ENCODE measurements around the gene SLC25A6.
"Not testable (repeated sequence)": the region's sequence is repeated elsewhere in the genome, so short reads cannot be mapped to it uniquely, and the experiment has no call there.

Gene SLC25A6

DNA sequence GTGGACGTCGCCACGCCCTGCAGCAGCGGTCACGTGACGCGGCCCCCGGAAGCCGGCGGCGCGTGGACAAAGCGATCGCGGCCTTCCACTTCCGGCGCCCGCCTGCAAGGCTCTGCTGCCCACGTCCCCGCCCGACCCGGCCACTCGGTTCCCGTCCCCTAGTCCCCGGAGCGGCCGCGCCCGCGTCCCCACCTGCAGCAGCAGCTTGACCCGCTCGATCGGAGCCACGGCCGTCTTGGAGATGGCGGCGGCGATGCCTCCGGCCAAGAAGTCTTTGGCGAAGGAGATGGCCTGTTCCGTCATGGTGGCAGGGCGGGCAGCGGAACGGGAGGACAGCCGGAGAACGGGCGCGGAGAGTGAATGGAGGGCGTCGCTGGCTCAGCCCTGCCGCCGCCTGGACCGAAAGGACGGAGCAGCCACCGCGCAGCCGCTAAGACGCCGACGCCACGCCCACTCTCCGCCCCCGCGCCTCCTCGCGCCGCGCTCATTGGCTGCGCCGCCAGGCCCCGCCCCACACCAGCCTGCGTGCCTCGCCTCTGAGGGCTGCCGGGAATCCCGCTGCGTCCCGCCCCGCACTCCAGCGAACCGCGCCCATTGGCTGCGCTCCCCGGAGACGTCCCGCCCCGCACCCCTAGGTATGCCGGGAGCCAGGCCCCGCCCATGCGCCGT is at the start of gene SLC25A6:
SLC25A6 (minus strand) TSS at position 407 of the 669 bp plus-strand sequence; CDS start at position 303, 104 bp downstream.
- no peak for DNase-seq

GRCh38 chrX:1440506-1440905 is 48.6 kb upstream of the SLC25A6 start:
- no peak for DNase-seq

- no peak for DNase-seq
Measured at GRCh38 chrX:1435241-1435895, 43.5 kb upstream of the SLC25A6 start.

- no peak for DNase-seq
Measured at GRCh38 chrX:1434871-1435240, 42.9 kb upstream of the SLC25A6 start.

DNA sequence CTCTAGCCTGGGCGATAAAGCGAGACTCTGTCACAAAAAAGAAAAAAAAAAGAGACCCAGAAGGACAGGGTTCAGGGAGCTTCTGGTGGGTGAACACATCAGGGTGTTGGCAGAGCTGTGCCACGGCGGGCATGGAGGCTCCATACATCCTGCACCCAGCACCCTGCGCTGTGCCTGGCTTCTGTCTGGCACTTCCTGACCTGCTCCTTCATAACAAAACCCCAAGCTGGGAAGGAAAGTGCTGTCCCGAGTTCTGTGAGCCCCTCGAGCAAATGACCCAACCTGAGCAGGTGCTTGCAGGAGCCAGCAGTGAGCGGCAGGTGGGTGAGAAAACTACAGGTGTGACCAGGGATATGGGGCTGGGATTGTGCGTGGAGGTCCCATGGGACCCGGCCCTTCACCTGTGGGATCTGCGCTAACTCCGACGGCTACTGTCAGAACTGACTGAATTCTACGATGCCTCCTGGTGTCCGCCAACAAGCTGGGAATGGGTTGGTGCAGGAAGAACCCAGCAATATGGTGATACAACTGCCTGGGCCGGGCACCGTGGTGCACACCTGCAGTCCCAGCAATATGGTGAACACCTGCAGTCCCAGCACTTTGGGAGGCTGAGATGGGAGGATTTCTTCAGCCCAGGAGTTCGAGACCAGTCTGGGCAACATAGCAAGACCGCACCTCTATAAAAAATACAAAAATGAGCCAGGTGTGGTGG is 41.9 kb upstream of the SLC25A6 start:
- no peak for DNase-seq

DNA sequence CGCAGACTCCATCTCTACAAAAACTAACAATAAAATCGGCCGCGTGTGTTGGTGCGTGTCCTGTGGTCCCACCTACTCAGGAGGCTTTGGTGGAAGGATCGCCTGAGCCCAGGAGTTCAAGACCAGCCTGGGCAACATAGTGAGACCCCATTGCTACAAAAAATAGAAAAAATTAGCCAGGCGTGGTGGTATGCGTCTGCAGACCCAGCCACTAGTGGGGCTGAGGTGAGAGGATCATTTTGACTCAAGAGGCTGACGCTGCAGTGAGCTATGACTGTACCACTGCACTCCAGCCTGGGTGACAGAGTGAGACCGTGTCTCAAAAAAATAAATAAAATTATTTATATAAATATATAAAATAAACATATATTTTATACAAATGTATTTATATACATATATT is 38.5 kb upstream of the SLC25A6 start:
- no peak for DNase-seq

DNA sequence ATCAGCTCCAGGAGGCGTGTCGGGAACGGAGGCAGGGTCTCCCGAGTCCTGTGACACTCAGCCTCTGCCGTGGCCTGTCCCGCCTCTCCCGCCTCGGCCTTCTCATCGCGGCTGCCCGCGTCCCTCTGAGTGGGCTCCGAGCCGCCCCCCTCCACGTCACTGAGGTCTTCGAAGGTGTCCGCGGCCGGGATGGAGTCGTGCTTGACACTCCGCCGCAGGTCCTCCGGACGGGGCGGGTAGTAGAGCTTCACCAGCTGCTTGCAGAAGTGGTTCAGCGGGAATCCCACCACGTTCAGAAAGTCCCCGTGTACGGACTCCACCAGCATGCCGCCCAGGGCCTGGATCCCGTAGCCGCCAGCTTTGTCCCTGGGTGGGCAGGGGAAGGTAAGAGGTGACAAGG is 35.8 kb upstream of the SLC25A6 start:
- DNase-seq, result no peak

GRCh38 chrX:1426321-1426720 is 34.4 kb upstream of the SLC25A6 start:
- DNase-seq, result not testable (repeated sequence)

- no peak for DNase-seq
Measured at GRCh38 chrX:1425381-1425780, 33.5 kb upstream of the SLC25A6 start.

DNA sequence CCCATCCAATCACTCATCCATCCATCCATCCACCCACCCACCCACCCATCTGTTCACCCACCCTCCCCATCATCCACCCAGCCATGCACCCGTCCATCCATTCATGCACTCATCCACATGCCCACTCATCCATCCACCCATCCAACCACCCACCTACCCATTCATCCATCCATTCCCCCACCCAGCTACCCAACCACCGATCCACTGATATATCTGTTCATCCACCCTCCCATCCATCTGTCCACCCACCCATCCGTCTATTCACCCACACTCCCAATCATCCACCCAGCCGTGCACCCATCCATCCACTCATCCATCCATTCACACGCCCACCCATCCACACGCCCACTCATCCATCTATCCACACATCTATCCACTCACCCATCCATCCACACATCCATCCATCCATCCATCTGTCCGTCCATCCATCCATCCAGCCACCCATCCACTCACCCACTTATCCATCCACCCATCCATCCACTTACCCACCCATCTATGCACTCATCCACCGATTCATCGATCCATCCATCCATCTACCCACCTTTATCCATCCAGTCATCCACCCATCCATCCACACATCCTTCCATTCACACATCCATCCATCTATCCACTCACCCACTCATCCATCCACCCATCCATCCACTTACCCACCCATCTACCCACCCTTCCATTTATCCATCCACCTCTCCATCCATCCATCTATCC is 32.4 kb upstream of the SLC25A6 start:
- DNase-seq, result no peak

- DNase-seq, result no peak
Measured at GRCh38 chrX:1423215-1423614, 31.3 kb upstream of the SLC25A6 start.

GRCh38 chrX:1422135-1422465 is 30.2 kb upstream of the SLC25A6 start:
- DNase-seq, result no peak

DNA sequence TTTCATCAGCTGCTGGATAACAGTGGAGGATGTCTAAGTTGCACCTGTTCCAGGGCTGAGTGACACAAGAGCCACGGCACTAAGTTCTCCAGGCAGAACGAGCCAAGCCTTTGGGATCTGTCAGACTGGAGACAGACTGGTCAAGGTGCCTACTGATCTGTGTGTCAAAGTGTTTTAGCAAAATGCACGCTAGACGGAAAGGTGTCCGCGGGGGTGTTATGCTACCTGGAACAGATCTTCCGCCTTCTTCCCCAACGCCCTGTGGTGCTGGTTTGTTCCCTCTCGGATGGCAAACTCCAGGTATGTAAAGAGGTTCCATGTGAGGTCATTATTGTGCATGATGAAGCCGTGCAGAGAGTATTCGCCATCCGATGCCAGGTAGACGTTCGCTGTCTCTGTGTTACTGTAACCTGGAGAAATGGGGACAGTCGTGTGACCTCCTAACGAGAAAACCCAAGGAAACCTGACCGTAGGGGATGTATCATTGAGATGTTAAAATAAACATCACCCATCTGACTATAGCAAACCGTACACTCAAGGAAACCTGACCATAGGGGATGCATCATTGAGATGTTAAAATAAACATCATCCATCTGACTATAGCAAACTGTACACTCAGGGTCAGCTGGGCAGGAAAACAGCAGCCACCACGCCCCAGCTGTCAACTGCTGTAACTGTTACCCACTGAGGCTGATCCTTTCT is 29.7 kb upstream of the SLC25A6 start:
- no peak for DNase-seq

- DNase-seq, result no peak
Measured at GRCh38 chrX:1420371-1420770, 28.5 kb upstream of the SLC25A6 start.

DNA sequence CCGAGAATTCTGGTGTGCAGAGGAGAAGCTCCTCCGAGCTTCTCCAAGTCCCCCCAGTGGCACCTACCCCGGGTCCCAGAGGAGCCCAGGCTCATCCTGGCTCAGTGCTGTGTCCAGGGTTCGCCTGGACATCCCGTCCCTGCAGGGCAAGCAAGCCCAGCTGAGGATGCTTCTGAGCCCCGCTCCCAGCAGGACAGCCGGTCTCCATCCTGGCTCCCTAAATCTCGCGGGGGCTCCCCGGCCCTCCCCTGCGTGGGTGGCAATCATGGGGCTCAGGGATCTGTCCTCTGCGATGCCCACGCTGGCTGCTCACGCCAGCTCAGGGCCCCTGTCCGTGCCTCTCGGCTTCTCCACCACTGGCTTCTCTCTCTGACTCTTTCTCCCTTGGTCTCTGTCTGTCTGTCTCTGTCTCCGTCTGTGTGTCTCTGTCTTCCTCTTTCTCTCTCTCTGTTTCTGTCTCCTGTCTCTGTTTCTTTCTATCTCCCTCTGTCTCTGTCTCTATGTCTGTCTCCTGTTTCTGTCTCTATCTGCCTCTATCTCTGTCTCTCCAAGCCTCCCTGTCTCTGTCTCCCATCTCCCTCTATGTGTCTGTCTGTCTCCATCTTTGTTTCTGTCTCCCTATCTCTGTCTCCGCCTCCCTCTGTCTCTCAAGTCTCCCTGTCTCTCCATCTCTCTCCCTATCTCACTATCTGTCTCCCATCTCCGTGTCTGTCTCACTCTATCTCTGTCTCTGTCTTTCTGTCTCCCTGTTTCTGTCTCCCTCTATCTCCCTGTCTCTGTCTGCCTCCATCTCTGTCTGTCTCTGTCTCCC is 27.8 kb upstream of the SLC25A6 start:
- DNase-seq, result no peak

DNA sequence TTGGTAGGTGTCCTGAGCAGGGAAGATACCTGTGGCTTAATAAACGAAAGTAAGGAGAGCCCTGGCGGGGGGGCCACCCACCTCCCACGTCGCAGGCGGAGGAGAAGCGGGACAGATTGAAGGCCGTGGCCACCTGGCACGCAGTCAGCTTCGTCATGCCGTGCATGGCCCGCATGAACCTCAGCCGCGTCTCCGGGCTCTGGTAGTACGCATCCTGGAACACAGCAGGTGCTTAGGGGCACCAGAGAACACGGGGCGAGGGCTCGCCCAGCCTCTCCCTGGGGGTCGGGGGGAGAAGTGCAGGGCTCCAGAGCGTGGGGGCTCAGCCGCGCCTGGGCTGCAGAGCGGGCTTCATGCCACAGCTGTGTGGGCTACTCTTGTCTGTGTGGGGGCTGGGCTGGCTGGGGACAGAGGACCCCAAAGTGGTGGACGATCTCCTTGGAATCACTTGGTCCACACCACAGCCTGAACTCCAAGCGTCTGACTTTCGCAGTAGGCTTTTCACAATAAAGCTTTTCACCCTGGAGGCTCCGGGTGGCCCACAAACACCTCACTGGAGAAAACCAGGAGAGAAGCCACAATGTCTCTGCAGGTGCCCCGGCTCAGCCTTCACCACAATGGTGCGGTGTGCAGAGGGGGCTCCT is 27.1 kb upstream of the SLC25A6 start:
- DNase-seq, result no peak

DNA sequence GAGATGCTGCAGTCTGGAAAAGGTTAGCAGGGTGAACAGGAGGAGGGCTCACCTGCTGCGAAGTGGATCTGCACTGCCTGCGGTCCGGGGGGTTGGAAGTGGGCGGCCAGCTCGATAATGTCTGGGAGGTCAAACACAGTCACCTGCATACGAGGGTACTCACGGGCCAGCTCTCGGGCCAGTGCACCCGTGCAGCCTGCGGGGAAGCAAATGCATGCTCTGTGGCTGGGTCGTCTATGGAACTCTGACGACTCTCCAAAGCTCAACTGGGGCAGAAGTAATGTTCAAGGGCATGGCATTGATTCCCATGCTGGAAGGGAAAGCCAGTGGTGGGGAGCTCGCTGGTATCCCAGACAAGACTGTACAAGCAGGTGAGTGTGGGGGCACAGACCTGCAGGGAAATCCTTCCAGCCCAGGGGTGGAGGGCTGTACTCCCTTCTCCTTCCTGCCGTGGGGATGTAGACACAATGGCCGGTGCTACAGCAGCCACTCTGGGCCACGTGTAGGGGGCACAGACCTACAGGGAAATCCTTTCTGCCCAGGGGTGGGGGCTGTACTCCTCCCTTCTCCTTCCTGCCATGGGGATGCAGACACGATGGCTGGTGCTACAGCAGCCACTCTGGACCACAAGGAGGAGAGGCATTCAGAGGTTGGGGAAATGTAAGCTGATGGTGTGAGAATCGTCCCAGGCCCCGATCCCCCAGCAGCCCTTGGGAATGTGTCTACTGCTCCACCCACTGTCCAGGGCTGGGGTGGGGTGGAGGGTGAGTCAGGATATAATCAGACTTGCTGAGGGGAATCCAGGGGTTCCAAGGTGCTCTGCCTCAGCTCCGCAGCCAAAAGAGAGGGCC is 26.2 kb upstream of the SLC25A6 start:
- no peak for DNase-seq

DNA sequence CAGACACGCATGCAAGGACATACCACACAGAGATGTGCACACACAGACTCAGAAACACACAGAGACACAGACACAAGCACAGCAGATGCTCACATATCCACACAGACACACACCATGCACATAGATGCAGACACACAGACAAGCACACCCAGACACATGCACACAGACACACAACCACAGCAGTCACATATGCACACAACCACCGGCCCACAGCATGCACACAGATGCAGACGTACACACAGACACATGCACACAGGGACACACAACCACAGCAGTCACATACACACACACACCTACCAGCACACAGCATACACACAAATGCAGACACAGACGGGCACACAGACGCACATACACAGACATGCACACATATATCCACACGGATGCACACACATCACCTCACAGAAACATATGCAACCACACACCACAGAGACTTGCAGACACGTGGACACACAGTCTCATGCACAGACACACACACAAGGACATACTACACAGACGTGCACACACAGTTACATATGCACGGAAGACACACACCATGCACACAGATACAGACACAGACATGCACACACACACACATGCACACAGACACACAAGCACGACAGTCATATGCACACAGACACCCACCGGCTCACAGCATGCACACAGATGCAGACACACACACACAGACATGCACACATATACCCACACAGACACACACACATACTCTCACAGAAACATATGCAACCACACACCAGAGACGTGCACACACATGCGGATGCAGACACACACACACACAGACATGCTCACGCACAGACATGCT is 25.2 kb upstream of the SLC25A6 start:
- DNase-seq, result no peak

DNA sequence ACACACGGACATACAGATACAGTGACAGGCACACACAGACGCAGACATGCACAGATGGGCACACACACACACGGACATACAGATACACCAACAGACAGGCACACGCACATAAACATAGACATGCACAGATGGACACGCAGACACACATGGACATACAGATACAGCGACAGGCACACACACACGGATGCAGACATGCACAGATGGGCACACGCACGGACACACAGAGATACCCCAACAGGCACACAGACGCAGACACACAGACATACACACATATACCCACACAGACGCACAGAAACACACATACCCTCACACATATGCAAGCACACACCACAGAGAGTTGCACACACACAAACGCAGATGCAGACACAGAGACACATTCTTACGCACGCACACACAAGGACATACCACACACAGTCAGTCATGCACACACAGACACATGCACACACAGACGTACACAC is 24.4 kb upstream of the SLC25A6 start:
- DNase-seq, result no peak
